ENCODE results near the gene CD19.
"Not testable (repeated sequence)": the region's sequence is repeated elsewhere in the genome, so short reads cannot be mapped to it uniquely, and the experiment has no call there.

CD19 gene

DNA sequence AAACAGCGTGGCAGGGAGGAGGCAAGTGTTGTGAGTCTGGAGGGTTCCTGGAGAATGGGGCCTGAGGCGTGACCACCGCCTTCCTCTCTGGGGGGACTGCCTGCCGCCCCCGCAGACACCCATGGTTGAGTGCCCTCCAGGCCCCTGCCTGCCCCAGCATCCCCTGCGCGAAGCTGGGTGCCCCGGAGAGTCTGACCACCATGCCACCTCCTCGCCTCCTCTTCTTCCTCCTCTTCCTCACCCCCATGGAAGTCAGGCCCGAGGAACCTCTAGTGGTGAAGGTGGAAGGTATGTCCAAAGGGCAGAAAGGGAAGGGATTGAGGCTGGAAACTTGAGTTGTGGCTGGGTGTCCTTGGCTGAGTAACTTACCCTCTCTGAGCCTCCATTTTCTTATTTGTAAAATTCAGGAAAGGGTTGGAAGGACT is at the start of gene CD19:
Gene CD19, plus strand, starts transcription at position 171 of the 425 bp plus-strand sequence. Its CDS starts 30 bp downstream, at position 201.
- no peak within 1 kb of the TSS for H3K4me3 ChIP-seq (ENCODE audit: low read depth, low read length)
- no peak for DNase-seq (ENCODE audit: low read depth)
- TF ChIP-seq, protein P1, sequence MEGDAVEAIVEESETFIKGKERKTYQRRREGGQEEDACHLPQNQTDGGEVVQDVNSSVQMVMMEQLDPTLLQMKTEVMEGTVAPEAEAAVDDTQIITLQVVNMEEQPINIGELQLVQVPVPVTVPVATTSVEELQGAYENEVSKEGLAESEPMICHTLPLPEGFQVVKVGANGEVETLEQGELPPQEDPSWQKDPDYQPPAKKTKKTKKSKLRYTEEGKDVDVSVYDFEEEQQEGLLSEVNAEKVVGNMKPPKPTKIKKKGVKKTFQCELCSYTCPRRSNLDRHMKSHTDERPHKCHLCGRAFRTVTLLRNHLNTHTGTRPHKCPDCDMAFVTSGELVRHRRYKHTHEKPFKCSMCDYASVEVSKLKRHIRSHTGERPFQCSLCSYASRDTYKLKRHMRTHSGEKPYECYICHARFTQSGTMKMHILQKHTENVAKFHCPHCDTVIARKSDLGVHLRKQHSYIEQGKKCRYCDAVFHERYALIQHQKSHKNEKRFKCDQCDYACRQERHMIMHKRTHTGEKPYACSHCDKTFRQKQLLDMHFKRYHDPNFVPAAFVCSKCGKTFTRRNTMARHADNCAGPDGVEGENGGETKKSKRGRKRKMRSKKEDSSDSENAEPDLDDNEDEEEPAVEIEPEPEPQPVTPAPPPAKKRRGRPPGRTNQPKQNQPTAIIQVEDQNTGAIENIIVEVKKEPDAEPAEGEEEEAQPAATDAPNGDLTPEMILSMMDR (conservative IDR thresholded peaks at IDR 0.05; ENCODE audit: low read depth, low read length), result no peak

DNA sequence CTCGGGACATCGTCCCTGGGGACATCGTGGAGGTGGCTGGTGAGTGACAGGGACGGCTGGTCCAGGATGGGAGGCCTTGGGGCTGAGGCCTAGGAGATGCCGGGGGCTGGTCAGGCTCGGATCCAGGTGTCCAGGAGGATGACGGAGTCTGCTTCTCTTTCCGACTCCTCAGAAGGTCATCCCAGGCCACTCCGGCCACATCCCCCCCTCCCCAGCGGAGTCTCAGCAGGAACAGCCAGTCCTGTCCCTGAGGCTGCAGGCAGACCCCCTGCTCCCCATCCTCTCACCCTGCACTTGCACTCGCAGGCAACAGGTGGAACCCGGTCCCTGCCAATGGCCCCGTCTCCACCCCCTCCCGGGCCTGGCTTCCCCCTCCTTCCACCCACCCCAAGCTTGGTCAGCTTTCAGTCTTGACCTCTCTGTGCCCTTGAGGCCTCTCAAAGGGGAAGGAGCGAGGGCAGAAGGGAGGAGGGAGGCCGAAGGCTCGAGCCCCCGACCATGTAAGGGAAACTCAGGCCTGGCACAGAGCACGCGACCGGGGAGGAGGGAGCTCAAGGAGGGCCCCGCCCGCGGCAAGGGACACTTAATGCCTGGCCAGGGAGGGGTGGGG is 49.1 kb upstream of the CD19 start:
- DNase-seq (ENCODE audit: low read depth), result no peak
- TF ChIP-seq, protein P1 (conservative IDR thresholded peaks at IDR 0.05; ENCODE audit: low read depth, low read length), result no peak
- no peak overlapping the region for H3K4me3 ChIP-seq (ENCODE audit: low read depth, low read length)

DNA sequence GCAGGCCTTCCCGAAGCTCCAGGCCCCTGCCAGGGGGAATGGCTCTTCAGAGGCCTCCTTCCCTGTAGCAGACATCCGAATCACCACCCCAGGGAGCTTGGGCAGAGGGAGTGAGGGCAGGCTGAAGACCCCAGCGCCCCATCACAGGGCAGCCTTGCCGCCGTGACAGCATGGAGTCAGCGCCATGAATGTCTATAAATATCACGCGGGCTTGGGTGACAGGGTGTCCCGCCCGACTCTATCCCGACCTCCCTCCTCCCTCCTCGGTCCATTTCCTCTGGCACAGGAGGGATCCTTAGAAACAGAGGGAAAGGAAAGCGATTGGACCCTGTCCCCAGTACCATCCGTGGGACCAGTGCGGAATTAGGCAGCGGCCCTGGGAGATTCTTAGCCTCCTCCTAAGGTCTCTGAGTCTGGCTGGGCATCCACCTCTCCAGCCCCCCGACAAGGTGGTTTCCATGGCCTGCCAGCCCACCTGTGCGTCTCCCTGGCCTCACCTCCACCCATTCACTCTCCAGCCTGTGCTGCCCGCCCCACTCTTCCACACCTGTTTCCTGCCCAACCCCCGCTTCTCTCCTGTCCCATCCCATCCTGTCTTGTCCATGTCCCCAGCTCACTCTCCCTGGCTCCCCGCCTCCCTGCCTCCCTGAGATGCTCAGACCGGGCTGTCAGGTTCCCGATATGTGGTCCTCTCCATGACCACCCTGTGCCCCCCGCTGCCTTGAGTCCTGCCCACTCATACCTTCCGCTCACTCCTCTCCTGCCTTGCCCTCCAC is 48.4 kb upstream of the CD19 start:
- DNase-seq (ENCODE audit: low read depth), result no peak
- H3K4me3 ChIP-seq (ENCODE audit: low read depth, low read length), result no peak overlapping the region
- TF ChIP-seq, protein P1 (conservative IDR thresholded peaks at IDR 0.05; ENCODE audit: low read depth, low read length), result no peak

DNA sequence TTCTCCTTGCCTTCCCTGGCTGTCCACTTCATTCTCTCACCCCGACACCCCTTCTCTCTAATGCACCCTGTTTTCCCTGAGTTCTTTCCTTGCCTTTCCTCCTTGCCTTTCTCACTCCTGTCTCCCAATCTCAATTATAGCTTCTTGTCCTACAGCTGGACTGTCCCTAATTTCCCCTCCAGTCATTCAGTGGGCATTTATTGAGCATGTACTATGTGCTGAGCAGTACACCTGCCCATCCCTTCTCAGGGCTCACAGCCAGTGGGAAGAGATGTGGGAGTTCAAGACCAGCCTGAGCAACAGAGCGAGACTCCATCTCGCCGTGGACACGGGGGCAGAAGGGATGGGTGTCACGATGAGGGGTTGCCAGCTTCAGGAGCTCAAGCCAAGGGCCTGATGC is 47.7 kb upstream of the CD19 start:
- no peak for DNase-seq (ENCODE audit: low read depth)
- TF ChIP-seq, protein P1 (conservative IDR thresholded peaks at IDR 0.05; ENCODE audit: low read depth, low read length), result no peak
- H3K4me3 ChIP-seq (ENCODE audit: low read depth, low read length), result no peak overlapping the region

DNA sequence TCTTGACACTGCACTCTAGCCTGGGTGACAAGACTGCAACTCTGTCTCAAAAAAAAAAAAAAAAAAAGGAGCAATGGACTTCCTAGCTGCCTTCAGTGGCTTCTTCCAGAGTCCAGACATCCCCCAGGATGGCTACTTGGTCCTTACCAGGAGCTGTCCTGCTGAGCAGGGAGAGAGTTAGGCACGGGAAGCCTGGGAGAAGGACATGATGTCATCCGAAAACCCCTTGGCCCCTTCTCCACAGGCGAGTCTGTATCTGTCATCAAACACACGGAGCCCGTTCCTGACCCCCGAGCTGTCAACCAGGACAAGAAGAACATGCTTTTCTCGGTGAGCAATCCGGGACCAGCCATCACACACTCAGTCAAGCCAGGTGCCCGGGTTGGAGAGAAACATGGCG is 44.8 kb upstream of the CD19 start:
- TF ChIP-seq, protein P1 (conservative IDR thresholded peaks at IDR 0.05; ENCODE audit: low read depth, low read length), result no peak
- H3K4me3 ChIP-seq (ENCODE audit: low read depth, low read length), result no peak overlapping the region
- DNase-seq (ENCODE audit: low read depth), result no peak

DNA sequence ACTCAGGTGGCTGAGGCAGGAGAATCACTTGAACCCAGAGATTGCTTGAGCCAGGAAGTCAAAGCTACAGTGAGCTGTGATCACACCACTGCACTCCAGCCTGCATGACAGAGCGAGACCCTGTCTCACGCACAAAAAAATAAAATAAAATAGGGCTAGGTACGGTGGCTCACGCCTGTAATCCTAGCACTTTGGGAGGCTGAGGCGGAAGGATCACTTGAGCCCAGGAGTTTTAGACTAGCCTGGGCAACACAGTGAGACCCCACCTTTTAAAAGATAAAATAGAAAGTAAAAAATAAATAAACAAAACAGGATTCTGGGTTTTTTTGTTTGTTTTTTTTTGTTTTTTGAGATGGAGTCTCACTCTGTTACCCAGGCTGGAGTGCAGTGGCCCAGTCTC is 41.4 kb upstream of the CD19 start:
- H3K4me3 ChIP-seq (ENCODE audit: low read depth, low read length), result not testable (repeated sequence)

DNA sequence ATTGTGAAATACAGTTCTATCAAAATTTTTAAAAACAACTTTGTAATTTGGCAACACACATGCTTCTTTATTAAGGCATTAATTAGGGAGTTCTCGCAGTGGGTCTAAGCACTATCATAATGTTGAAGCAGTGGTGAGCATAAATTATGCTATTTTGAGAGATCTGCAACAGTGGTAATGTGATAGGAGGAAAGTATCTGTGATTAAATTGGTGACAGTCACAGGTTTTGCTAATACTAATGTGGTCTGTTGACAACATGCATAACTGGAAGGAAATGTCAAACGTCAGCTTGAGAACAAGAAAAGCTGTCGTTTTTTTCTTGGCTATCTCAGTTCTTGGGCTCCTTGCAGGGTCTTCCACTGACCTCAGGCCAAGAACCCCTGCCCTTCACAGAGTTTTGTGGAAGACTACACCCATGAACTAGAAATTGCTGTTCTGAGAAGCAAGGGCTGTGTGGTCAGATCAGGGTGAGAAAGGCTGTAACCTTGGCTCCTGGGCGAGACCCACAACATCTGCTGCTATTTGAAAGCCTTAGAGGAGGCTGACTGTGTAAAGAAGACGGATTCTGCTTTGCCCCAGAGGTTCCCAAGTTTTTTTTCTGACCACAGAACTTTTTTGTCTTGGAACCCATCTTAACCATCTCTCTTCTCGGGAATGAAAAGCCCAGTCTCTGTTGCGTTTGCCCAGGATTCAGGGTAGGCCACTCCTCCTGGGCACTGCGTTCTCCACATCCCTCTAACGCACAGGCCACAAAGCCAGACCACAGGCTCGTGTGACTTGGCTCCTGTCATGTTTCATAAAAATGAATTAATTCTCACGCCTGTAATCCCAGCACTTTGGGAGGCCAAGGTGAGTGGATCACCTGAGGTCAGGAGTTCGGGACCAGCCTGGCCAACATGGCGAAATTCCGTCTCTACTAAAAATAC is 39.5 kb upstream of the CD19 start:
- TF ChIP-seq, protein P1 (conservative IDR thresholded peaks at IDR 0.05; ENCODE audit: low read depth, low read length), result no peak
- H3K4me3 ChIP-seq (ENCODE audit: low read depth, low read length), result no peak overlapping the region
- DNase-seq (ENCODE audit: low read depth), result no peak

More for the DNA sequence above, 41.4 kb upstream of the CD19 start:
- DNase-seq (ENCODE audit: low read depth), result not testable (repeated sequence)

Data from choroid plexus epithelial cell (primary cell).